GM12878 (cell line): Measurements from ENCODE around the gene DIAPH1. TPM values are rescaled to one million over a fixed set of nuclear protein-coding genes. Genes with fewer than 3 reads are reported as not detected.

ENCODE experiments used
- BCL3 ChIP-seq: IDR thresholded peaks from 2 replicates; pipeline ENCODE4 v1.6.1; 2011; ENCODE audit warnings: borderline replicate concordance, low read depth, mild to moderate bottlenecking, moderate library complexity, low read length; ENCODE audit not compliant: insufficient read depth, poor library complexity, severe bottlenecking
- BHLHE40 ChIP-seq, 2 experiments: fragments of 450-650 bp in 1 of 2; IDR thresholded peaks; 2 replicates each; pipeline ENCODE4 v1.6.1; 2011 to 2017; ENCODE audit warnings: low read depth in 2 of 2, borderline replicate concordance in 1 of 2, improper control_type of control experiment in 1 of 2, low read length in 1 of 2, mild to moderate bottlenecking in 1 of 2
- CBFB ChIP-seq: IDR thresholded peaks from 2 replicates; pipeline ENCODE4 v1.6.1; 2016; ENCODE audit warnings: antibody characterized with exemption, low read depth
- CHD2 ChIP-seq: IDR thresholded peaks from 2 replicates; pipeline ENCODE4 v1.6.1; 2011; ENCODE audit warnings: low read depth, low read length, improper control_type of control experiment, borderline replicate concordance
- CHD4 ChIP-seq: fragments of 200-600 bp; sonication (generic); IDR thresholded peaks from 2 replicates; pipeline ENCODE4 v1.6.1; 2016; ENCODE audit warnings: mild to moderate bottlenecking
- DPF2 ChIP-seq: fragments of 450-650 bp; IDR thresholded peaks from 2 replicates; pipeline ENCODE4 v1.6.1; 2017; ENCODE audit warnings: mild to moderate bottlenecking
- EED ChIP-seq: sonication (generic); IDR thresholded peaks from 2 replicates; pipeline ENCODE4 v1.6.1; 2016; ENCODE audit warnings: antibody characterized with exemption, low read depth
- HDAC2 ChIP-seq: fragments of 200-600 bp; sonication (generic); IDR thresholded peaks from 2 replicates; pipeline ENCODE4 v1.6.1; 2017
- HDGF ChIP-seq: fragments of 450-650 bp; IDR thresholded peaks from 2 replicates; pipeline ENCODE4 v1.6.1; 2016; ENCODE audit warnings: antibody characterized with exemption
- JUNB ChIP-seq: IDR thresholded peaks from 2 replicates; pipeline ENCODE4 v1.6.1; 2016; ENCODE audit warnings: antibody characterized with exemption, mild to moderate bottlenecking
- LARP7 ChIP-seq: fragments of 450-650 bp; IDR thresholded peaks from 2 replicates; pipeline ENCODE4 v1.6.1; 2017; ENCODE audit warnings: mild to moderate bottlenecking
- NRF1 ChIP-seq: conservative IDR thresholded peaks from 2 replicates; pipeline ENCODE4 v1.6.1; 2011; ENCODE audit warnings: mild to moderate bottlenecking, low read depth, low read length, improper control_type of control experiment
- PKNOX1 ChIP-seq: fragments of 450-650 bp; IDR thresholded peaks from 2 replicates; pipeline ENCODE4 v1.6.1; 2016; ENCODE audit warnings: mild to moderate bottlenecking
- POLR2A ChIP-seq: IDR thresholded peaks from 2 replicates; pipeline ENCODE4 v1.6.1; 2011; ENCODE audit warnings: low read depth, mild to moderate bottlenecking, low read length
- SRF ChIP-seq, 2 experiments: IDR thresholded peaks; 2 replicates each; pipeline ENCODE4 v1.6.1; 2011; ENCODE audit warnings: low read depth in 2 of 2, low read length in 2 of 2, mild to moderate bottlenecking in 1 of 2, moderate library complexity in 1 of 2
- WRNIP1 ChIP-seq: IDR thresholded peaks from 2 replicates; pipeline ENCODE4 v1.6.1; 2011; ENCODE audit warnings: low read depth, low read length, improper control_type of control experiment, borderline replicate concordance
- ZBED1 ChIP-seq: IDR thresholded peaks from 2 replicates; pipeline ENCODE4 v1.6.1; 2016; ENCODE audit warnings: borderline replicate concordance
- ZBTB11 ChIP-seq: fragments of 450-650 bp; formaldehyde crosslinking; IDR thresholded peaks from 2 replicates; pipeline ENCODE4 v1.5.0; 2022; ENCODE audit warnings: mild to moderate bottlenecking, missing genetic modification characterization
- ZNF207 ChIP-seq: fragments of 450-650 bp; IDR thresholded peaks from 2 replicates; pipeline ENCODE4 v1.6.1; 2014; ENCODE audit warnings: antibody characterized with exemption, mild to moderate bottlenecking, borderline replicate concordance
- polyA plus RNA-seq, 11 experiments: library from polyadenylated mRNA; depleted of rRNA in 4 of 11; unstranded in 6 of 11; stranded (reverse) in 5 of 11; fragments of >200 nt; fragmentation: Nextera tagmentation in 4 of 11; fragmentation: Illumina TruSeq in 1 of 11; extraction: Ambion mirVana in 4 of 11; extraction: Trizol in 1 of 11; gene quantifications; 1 replicate in 1 of 11; 2 replicates in 10 of 11; pipeline versions ENCODE4 v1.2.1 to v1.2.3, GENCODE V29; 2011 to 2016; ENCODE audit warnings: inconsistent platforms in 2 of 11, missing spikeins in 2 of 11, low read depth in 1 of 11
- total RNA-seq, 4 experiments: library from RNA; depleted of rRNA in 3 of 4; stranded (reverse); fragments of >200 nt in 3 of 4; fragmentation: Illumina TruSeq in 1 of 4; extraction: Trizol in 1 of 4; gene quantifications; 2 replicates each; pipeline versions ENCODE4 v1.2.1 to v1.2.3, GENCODE V29; 2013 to 2021
- TF ChIP-seq, protein P1 (sequence below): IDR thresholded peaks from 2 replicates; pipeline ENCODE4 v1.6.1; 2012; ENCODE audit warnings: low read depth, low read length, improper control_type of control experiment
- TF ChIP-seq, protein P2 (sequence below): fragments of 450-650 bp; IDR thresholded peaks from 2 replicates; pipeline ENCODE4 v1.6.1; 2017; ENCODE audit warnings: mild to moderate bottlenecking
- TF ChIP-seq, protein P3 (sequence below): IDR thresholded peaks from 2 replicates; pipeline ENCODE4 v1.6.1; 2012; ENCODE audit warnings: low read length, inconsistent platforms

The DIAPH1 gene
- total and polyA plus RNA-seq, 10 of the 15 experiments (the other 5 are each of a cell fraction or from before 2014, with no cell fraction given) = 37.8 to 168 (median 59.0) TPM

- TF ChIP-seq, protein P1, sequence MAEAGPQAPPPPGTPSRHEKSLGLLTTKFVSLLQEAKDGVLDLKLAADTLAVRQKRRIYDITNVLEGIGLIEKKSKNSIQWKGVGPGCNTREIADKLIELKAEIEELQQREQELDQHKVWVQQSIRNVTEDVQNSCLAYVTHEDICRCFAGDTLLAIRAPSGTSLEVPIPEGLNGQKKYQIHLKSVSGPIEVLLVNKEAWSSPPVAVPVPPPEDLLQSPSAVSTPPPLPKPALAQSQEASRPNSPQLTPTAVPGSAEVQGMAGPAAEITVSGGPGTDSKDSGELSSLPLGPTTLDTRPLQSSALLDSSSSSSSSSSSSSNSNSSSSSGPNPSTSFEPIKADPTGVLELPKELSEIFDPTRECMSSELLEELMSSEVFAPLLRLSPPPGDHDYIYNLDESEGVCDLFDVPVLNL = no peak
- no peak for TF ChIP-seq ZBED1
- TF ChIP-seq ZNF207 = peak; percentile 82; the same call in 1 of the 2 replicates
- TF ChIP-seq HDGF = no peak
- TF ChIP-seq, protein P2, sequence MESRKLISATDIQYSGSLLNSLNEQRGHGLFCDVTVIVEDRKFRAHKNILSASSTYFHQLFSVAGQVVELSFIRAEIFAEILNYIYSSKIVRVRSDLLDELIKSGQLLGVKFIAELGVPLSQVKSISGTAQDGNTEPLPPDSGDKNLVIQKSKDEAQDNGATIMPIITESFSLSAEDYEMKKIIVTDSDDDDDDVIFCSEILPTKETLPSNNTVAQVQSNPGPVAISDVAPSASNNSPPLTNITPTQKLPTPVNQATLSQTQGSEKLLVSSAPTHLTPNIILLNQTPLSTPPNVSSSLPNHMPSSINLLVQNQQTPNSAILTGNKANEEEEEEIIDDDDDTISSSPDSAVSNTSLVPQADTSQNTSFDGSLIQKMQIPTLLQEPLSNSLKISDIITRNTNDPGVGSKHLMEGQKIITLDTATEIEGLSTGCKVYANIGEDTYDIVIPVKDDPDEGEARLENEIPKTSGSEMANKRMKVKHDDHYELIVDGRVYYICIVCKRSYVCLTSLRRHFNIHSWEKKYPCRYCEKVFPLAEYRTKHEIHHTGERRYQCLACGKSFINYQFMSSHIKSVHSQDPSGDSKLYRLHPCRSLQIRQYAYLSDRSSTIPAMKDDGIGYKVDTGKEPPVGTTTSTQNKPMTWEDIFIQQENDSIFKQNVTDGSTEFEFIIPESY = no peak
- no peak for TF ChIP-seq CHD4
- TF ChIP-seq JUNB = peak; percentile 17; the same call in 1 of the 2 replicates
- no peak for TF ChIP-seq EED
- TF ChIP-seq PKNOX1 = peak; percentile 65
- TF ChIP-seq HDAC2 = no peak
- no peak for TF ChIP-seq WRNIP1
- TF ChIP-seq SRF (IDR thresholded peaks at IDR 0.05; ENCODE audit: low read depth in 2 of 2, low read length in 2 of 2) = no peak
- TF ChIP-seq DPF2 = no peak
- no peak for TF ChIP-seq POLR2A
- no peak for TF ChIP-seq NRF1
- TF ChIP-seq CHD2 = no peak
- no peak for TF ChIP-seq BCL3
- TF ChIP-seq LARP7 = no peak; the same call in 1 of the 2 replicates
- 0 out of 4 replicates have a peak, but pooled peaks of 1 of the 2 experiments have one; percentile 7 for TF ChIP-seq BHLHE40 (IDR thresholded peaks at IDR 0.05; ENCODE audit: borderline replicate concordance in 1 of 2, low read depth in 2 of 2, low read length in 1 of 2)
- TF ChIP-seq, protein P3, sequence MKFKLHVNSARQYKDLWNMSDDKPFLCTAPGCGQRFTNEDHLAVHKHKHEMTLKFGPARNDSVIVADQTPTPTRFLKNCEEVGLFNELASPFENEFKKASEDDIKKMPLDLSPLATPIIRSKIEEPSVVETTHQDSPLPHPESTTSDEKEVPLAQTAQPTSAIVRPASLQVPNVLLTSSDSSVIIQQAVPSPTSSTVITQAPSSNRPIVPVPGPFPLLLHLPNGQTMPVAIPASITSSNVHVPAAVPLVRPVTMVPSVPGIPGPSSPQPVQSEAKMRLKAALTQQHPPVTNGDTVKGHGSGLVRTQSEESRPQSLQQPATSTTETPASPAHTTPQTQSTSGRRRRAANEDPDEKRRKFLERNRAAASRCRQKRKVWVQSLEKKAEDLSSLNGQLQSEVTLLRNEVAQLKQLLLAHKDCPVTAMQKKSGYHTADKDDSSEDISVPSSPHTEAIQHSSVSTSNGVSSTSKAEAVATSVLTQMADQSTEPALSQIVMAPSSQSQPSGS = peak; percentile 97
- TF ChIP-seq CBFB = no peak
- TF ChIP-seq ZBTB11 (CRISPR knock-in tag) = no peak
Measured at GRCh38 chr5:141564216-141564692, 54.5 kb downstream of the DIAPH1 start (continued).
